HepG2 (cell line): ENCODE results near the gene NHSL1. TPM values are rescaled to one million over a fixed set of nuclear protein-coding genes. Genes with fewer than 3 reads are reported as not detected.

ENCODE experiments used
- ATF2 ChIP-seq: sonication (generic); formaldehyde crosslinking; IDR thresholded peaks from 2 replicates; pipeline ENCODE4 v1.4.0; 2020; ENCODE audit warnings: missing genetic modification reagents
- CERS6 ChIP-seq: sonication (generic); formaldehyde crosslinking; IDR thresholded peaks from 2 replicates; pipeline ENCODE4 v1.5.0; 2020; ENCODE audit warnings: missing genetic modification reagents
- DBP ChIP-seq: sonication (generic); formaldehyde crosslinking; IDR thresholded peaks from 2 replicates; pipeline ENCODE4 v1.4.0; 2020; ENCODE audit warnings: missing genetic modification reagents; ENCODE audit errors: not compliant biosample characterization
- GFI1 ChIP-seq: sonication (generic); formaldehyde crosslinking; IDR thresholded peaks from 2 replicates; pipeline ENCODE4 v1.5.0; 2020; ENCODE audit warnings: missing genetic modification reagents, mild to moderate bottlenecking, borderline replicate concordance
- MIXL1 ChIP-seq: IDR thresholded peaks from 2 replicates; pipeline ENCODE4 v1.6.1; 2016
- NKX3-1 ChIP-seq: sonication (generic); formaldehyde crosslinking; IDR thresholded peaks from 2 replicates; pipeline ENCODE4 v1.5.0; 2020; ENCODE audit warnings: missing genetic modification reagents
- PATZ1 ChIP-seq: sonication (generic); formaldehyde crosslinking; IDR thresholded peaks from 2 replicates; pipeline ENCODE4 v1.4.0; 2020; ENCODE audit warnings: missing genetic modification reagents
- PHF8 ChIP-seq: sonication (generic); formaldehyde crosslinking; IDR thresholded peaks from 2 replicates; pipeline ENCODE4 v1.5.0; 2020; ENCODE audit warnings: missing genetic modification reagents
- RFXAP ChIP-seq: sonication (generic); formaldehyde crosslinking; IDR thresholded peaks from 2 replicates; pipeline ENCODE4 v1.4.0; 2020; ENCODE audit warnings: missing genetic modification reagents, borderline replicate concordance
- TEAD3 ChIP-seq: optimal IDR thresholded peaks from 2 replicates; pipeline ENCODE3; 2016; ENCODE audit warnings: borderline replicate concordance
- TGIF2 ChIP-seq: IDR thresholded peaks from 2 replicates; pipeline ENCODE4 v1.6.1; 2016; ENCODE audit warnings: control low read depth, missing compliant biosample characterization
- ZBTB33 ChIP-seq: sonication (generic); formaldehyde crosslinking; IDR thresholded peaks from 2 replicates; pipeline ENCODE4 v1.4.0; 2020; ENCODE audit warnings: missing genetic modification reagents
- ZMYM4 ChIP-seq: sonication (generic); formaldehyde crosslinking; IDR thresholded peaks from 2 replicates; pipeline ENCODE4 v1.8.1; 2023; ENCODE audit warnings: mild to moderate bottlenecking, missing genetic modification reagents
- ZNF333 ChIP-seq: sonication (generic); formaldehyde crosslinking; IDR thresholded peaks from 2 replicates; pipeline ENCODE4 v1.4.0; 2020; ENCODE audit warnings: mild to moderate bottlenecking, missing genetic modification reagents, borderline replicate concordance
- ZNF644 ChIP-seq: IDR thresholded peaks from 2 replicates; pipeline ENCODE4 v1.6.1; 2016; ENCODE audit warnings: low read depth
- ZNF660 ChIP-seq: sonication (generic); formaldehyde crosslinking; IDR thresholded peaks from 2 replicates; pipeline ENCODE4 v1.5.1; 2020; ENCODE audit warnings: mild to moderate bottlenecking, low read depth, missing genetic modification reagents, borderline replicate concordance
- polyA plus RNA-seq, 8 experiments: library from polyadenylated mRNA; depleted of rRNA in 3 of 8; stranded (reverse) in 7 of 8; unstranded in 1 of 8; fragments of >200 nt; fragmentation: Illumina TruSeq in 4 of 8; extraction: Trizol in 4 of 8; gene quantifications; 2 replicates each; pipeline versions ENCODE4 v1.2.1 to v1.2.3, GENCODE V29; 2011 to 2016; ENCODE audit warnings: low read depth in 4 of 8, missing spikeins in 1 of 8, mixed read lengths in 1 of 8; ENCODE audit not compliant: insufficient read depth in 1 of 8
- total RNA-seq, 5 experiments: library from RNA; depleted of rRNA; stranded (reverse); fragments of >200 nt; fragmentation: Illumina TruSeq; extraction: Trizol; gene quantifications; 2 replicates each; pipeline ENCODE4 v1.2.3, GENCODE V29; 2016; ENCODE audit warnings: low read depth in 1 of 5
- TF ChIP-seq, protein P1 (sequence below): sonication (generic); formaldehyde crosslinking; IDR thresholded peaks from 2 replicates; pipeline ENCODE4 v1.8.1; 2022; ENCODE audit warnings: low read depth, mild to moderate bottlenecking, missing genetic modification reagents
- TF ChIP-seq, protein P2 (sequence below): sonication (generic); formaldehyde crosslinking; IDR thresholded peaks from 2 replicates; pipeline ENCODE4 v1.5.0; 2020; ENCODE audit warnings: missing genetic modification reagents

Gene NHSL1
- total and polyA plus RNA-seq, 2 of the 13 experiments (the other 11 are each of a cell fraction or from before 2014, with no cell fraction given), result 24.9 to 53.6 TPM

- TF ChIP-seq PHF8 (CRISPR knock-in tag) (no peak), ZNF660 (CRISPR knock-in tag) (no peak), ATF2 (CRISPR knock-in tag) (0 out of 2 replicates have a peak, but pooled peaks have one; percentile 6), MIXL1 (CRISPR knock-in tag) (peak; percentile 86; the same call in 1 of the 2 replicates), RFXAP (no peak), TEAD3 (CRISPR knock-in tag) (peak; percentile 35), ZBTB33 (CRISPR knock-in tag) (no peak), PATZ1 (CRISPR knock-in tag) (0 out of 2 replicates have a peak, but pooled peaks have one; percentile 18), TGIF2 (CRISPR knock-in tag) (no peak), DBP (CRISPR knock-in tag) (no peak), ZMYM4 (peak; percentile 32; the same call in 1 of the 2 replicates), CERS6 (CRISPR knock-in tag) (no peak), GFI1 (CRISPR knock-in tag) (no peak), ZNF644 (CRISPR knock-in tag) (no peak), ZNF333 (CRISPR knock-in tag) (no peak), NKX3-1 (CRISPR knock-in tag) (no peak)
- TF ChIP-seq, protein P1, sequence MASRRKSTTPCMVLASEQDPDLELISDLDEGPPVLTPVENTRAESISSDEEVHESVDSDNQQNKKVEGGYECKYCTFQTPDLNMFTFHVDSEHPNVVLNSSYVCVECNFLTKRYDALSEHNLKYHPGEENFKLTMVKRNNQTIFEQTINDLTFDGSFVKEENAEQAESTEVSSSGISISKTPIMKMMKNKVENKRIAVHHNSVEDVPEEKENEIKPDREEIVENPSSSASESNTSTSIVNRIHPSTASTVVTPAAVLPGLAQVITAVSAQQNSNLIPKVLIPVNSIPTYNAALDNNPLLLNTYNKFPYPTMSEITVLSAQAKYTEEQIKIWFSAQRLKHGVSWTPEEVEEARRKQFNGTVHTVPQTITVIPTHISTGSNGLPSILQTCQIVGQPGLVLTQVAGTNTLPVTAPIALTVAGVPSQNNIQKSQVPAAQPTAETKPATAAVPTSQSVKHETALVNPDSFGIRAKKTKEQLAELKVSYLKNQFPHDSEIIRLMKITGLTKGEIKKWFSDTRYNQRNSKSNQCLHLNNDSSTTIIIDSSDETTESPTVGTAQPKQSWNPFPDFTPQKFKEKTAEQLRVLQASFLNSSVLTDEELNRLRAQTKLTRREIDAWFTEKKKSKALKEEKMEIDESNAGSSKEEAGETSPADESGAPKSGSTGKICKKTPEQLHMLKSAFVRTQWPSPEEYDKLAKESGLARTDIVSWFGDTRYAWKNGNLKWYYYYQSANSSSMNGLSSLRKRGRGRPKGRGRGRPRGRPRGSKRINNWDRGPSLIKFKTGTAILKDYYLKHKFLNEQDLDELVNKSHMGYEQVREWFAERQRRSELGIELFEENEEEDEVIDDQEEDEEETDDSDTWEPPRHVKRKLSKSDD (CRISPR knock-in tag), result no peak
- TF ChIP-seq, protein P2, sequence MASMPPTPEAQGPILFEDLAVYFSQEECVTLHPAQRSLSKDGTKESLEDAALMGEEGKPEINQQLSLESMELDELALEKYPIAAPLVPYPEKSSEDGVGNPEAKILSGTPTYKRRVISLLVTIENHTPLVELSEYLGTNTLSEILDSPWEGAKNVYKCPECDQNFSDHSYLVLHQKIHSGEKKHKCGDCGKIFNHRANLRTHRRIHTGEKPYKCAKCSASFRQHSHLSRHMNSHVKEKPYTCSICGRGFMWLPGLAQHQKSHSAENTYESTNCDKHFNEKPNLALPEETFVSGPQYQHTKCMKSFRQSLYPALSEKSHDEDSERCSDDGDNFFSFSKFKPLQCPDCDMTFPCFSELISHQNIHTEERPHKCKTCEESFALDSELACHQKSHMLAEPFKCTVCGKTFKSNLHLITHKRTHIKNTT (CRISPR knock-in tag), result no peak
Measured at GRCh38 chr6:138500867-138501446, 1.7 kb upstream of the NHSL1 start (continued).
